Hepatocyte (in vitro differentiated cells): Measurements from ENCODE around the gene FSIP1. TPM values are rescaled to one million over a fixed set of nuclear protein-coding genes. Genes with fewer than 3 reads are reported as not detected.

Experiments
- DNase-seq: peaks from one replicate; pipeline ENCODE4 v3.0.0-alpha.2; 2016; ENCODE audit warnings: low spot score
- H2AFZ ChIP-seq: fragments of 200-600 bp; sonication (generic); 2 replicates; pipeline ENCODE4 v1.6.0; 2016; ENCODE audit warnings: antibody characterized with exemption, mild to moderate bottlenecking
- H3K27ac ChIP-seq: fragments of 200-600 bp; sonication (generic); 2 replicates; pipeline ENCODE4 v1.5.1; 2016; ENCODE audit warnings: mild to moderate bottlenecking
- H3K27me3 ChIP-seq: fragments of 200-600 bp; sonication (generic); 2 replicates; pipeline ENCODE4 v1.6.1; 2016
- H3K36me3 ChIP-seq: fragments of 200-600 bp; sonication (generic); replicated peaks from 2 replicates; pipeline ENCODE4 v1.5.1; 2016; ENCODE audit warnings: low read depth; ENCODE audit not compliant: insufficient read depth
- H3K4me1 ChIP-seq: fragments of 200-600 bp; sonication (generic); 2 replicates; pipeline ENCODE4 v1.5.1; 2016; ENCODE audit warnings: mild to moderate bottlenecking, moderate library complexity; ENCODE audit not compliant: insufficient read depth
- H3K4me2 ChIP-seq: fragments of 200-600 bp; sonication (generic); 2 replicates; pipeline ENCODE4 v1.6.0; 2016
- H3K4me3 ChIP-seq: fragments of 200-600 bp; sonication (generic); 2 replicates; pipeline ENCODE4 v1.5.1; 2016; ENCODE audit warnings: mild to moderate bottlenecking
- H3K79me2 ChIP-seq: fragments of 200-600 bp; sonication (generic); 2 replicates; pipeline ENCODE4 v1.6.0; 2017; ENCODE audit warnings: mild to moderate bottlenecking
- H3K9me2 ChIP-seq: fragments of 200-600 bp; sonication (generic); replicated peaks from 2 replicates; pipeline ENCODE4 v1.6.0; 2017; ENCODE audit warnings: mild to moderate bottlenecking; ENCODE audit not compliant: insufficient read depth
- H3K9me3 ChIP-seq: fragments of 200-600 bp; sonication (generic); 2 replicates; pipeline ENCODE4 v1.5.1; 2016; ENCODE audit warnings: low read depth, mild to moderate bottlenecking
- H4K20me1 ChIP-seq: fragments of 200-600 bp; sonication (generic); 2 replicates; pipeline ENCODE4 v1.6.0; 2016; ENCODE audit warnings: mild to moderate bottlenecking; ENCODE audit not compliant: insufficient read depth, poor library complexity, severe bottlenecking
- EZH2 ChIP-seq: fragments of 200-600 bp; sonication (generic); IDR thresholded peaks from 2 replicates; pipeline ENCODE4 v1.6.1; 2016; ENCODE audit warnings: antibody characterized with exemption, mild to moderate bottlenecking, borderline replicate concordance
- EZH2phosphoT487 ChIP-seq: fragments of 200-600 bp; sonication (generic); IDR thresholded peaks from one replicate; pipeline ENCODE4 v1.6.1; 2018; ENCODE audit warnings: antibody characterized with exemption, mild to moderate bottlenecking, low read depth, moderate library complexity; ENCODE audit not compliant: unreplicated experiment, severe bottlenecking
- WGBS: methylation state at CpG from one replicate; pipeline ENCODE4 v1.1.6; 2016; ENCODE audit warnings: low lambda C conversion rate; ENCODE audit errors: missing lambda C conversion rate; 5-methylcytosine and 5-hydroxymethylcytosine counted together
- polyA plus RNA-seq: library from polyadenylated mRNA; unstranded; fragments of >200 nt; fragmentation: Nextera tagmentation; extraction: Ambion mirVana; gene quantifications from 2 replicates; pipeline ENCODE4 v1.2.1, GENCODE V29; 2016
- total RNA-seq: library from RNA; depleted of rRNA; stranded (reverse); fragments of >200 nt; gene quantifications from 2 replicates; pipeline ENCODE4 v1.2.3, GENCODE V29; 2014
- TF ChIP-seq, protein P1 (sequence below): fragments of 200-600 bp; sonication (generic); IDR thresholded peaks from 2 replicates; pipeline ENCODE4 v1.5.1; 2016; ENCODE audit warnings: antibody characterized with exemption, mild to moderate bottlenecking; ENCODE audit not compliant: poor library complexity

Gene FSIP1
- total and polyA plus RNA-seq, 2 experiments from 2014 or later: 0.60 to 0.79 TPM

DNA sequence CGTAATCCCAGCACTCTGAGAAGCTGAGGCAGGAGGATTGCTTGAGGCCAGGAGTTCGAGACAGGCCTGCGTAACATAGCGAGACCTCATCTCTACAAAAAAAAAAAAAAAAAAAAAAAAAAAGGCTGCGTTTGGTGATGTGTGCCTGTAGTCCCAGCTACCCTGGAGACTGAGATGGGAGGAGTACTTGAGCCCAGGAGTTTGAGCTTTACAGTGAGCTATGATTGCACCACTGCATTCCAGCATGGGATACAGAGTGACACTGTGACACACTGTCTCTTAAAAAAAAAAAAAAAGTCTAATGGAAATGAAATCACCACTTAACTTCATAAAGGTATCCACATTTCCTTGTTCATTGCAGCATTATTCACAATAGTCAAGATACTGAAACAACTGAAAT, 136.2 kb downstream of the FSIP1 start:
- H3K27ac ChIP-seq: no peak overlapping the region
- H4K20me1 ChIP-seq: no peaks in the 10 kb centered on the region
- no peaks in the 10 kb centered on the region for H3K27me3 ChIP-seq
- H3K9me2 ChIP-seq: no peaks in the 10 kb centered on the region
- no peak for DNase-seq
- H2AFZ ChIP-seq: no peak overlapping the region
- no peak overlapping the region for H3K4me3 ChIP-seq
- H3K4me2 ChIP-seq: no peak overlapping the region
- no peaks in the 10 kb centered on the region for H3K4me1 ChIP-seq
- WGBS: 100% methylated on average over 5 of the region's 5 CpGs
- H3K36me3 ChIP-seq: no peaks in the 10 kb centered on the region
- no peaks in the 10 kb centered on the region for H3K9me3 ChIP-seq
- no peaks in the 10 kb centered on the region for H3K79me2 ChIP-seq
- TF ChIP-seq EZH2phosphoT487: no peak
- TF ChIP-seq, protein P1, sequence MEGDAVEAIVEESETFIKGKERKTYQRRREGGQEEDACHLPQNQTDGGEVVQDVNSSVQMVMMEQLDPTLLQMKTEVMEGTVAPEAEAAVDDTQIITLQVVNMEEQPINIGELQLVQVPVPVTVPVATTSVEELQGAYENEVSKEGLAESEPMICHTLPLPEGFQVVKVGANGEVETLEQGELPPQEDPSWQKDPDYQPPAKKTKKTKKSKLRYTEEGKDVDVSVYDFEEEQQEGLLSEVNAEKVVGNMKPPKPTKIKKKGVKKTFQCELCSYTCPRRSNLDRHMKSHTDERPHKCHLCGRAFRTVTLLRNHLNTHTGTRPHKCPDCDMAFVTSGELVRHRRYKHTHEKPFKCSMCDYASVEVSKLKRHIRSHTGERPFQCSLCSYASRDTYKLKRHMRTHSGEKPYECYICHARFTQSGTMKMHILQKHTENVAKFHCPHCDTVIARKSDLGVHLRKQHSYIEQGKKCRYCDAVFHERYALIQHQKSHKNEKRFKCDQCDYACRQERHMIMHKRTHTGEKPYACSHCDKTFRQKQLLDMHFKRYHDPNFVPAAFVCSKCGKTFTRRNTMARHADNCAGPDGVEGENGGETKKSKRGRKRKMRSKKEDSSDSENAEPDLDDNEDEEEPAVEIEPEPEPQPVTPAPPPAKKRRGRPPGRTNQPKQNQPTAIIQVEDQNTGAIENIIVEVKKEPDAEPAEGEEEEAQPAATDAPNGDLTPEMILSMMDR: no peak
- no peak for TF ChIP-seq EZH2

DNA sequence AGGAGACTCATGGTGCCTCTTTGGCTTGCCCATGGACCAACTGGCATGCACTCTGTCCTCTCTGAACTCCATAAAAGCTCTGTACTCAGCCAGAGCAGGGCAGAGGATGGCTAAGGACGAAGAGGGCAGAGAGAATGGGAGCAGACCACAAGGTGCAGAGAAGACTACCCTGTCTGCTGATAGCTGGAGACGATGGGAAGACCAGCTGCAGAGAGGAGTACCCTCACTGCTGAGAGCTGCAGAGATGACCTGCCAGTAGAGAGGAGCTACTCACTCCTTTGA, 136.7 kb downstream of the FSIP1 start:
- Histone ChIP-seq H3K4me2 (no peak overlapping the region), H3K79me2 (no peaks in the 10 kb centered on the region), H4K20me1 (no peaks in the 10 kb centered on the region), H3K4me1 (no peaks in the 10 kb centered on the region), H3K9me2 (no peaks in the 10 kb centered on the region), H3K9me3 (no peaks in the 10 kb centered on the region), H3K4me3 (no peak overlapping the region), H2AFZ (no peak overlapping the region), H3K36me3 (no peaks in the 10 kb centered on the region), H3K27ac (no peak overlapping the region), H3K27me3 (no peaks in the 10 kb centered on the region)
- WGBS: 97% methylated on average over 2 of the region's 2 CpGs
- TF ChIP-seq EZH2phosphoT487: no peak
- TF ChIP-seq EZH2: no peak
- TF ChIP-seq, protein P1: no peak
- DNase-seq: no peak

DNA sequence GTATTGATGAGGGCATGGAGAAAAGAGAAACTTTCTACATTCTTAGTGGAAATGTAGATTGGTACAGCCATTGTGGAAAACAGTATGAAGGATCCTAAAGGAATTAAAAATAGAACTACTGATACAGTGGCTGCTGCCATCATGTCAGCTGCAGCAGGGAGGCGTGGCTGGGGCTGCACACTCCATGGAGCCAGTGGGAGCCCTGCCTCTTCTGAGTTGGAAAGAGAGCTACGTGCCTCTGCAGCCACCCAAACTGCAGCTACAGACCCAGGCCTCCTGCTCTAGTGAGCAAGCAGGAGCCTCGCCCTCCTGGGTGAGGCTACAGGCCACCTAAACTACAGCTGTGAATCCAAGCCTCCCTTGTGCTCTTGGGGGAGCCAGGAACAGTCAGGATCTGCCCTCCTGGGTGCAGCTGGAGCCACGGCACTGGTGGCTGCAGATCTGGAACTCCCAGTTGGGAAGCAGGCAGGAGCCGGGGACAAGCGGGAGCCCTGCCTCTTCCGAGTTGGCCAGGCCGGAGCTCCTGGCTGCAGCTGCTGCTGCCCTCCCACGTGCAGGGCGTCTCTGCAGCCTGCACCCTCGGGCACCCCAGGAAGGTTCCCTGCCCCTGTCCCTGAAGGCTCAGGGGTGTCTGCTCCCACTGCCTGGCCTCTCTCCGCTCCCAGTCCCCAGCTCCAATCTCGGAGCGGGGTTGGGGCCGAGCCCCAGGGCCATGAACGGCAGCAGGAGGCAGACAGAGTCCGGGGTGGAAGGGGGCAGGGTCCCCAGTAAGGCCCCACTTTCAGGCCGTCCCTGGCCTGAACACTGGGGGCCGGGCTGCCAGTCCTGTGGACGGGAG, 137.3 kb downstream of the FSIP1 start:
- H2AFZ ChIP-seq: no peak overlapping the region
- WGBS: 95% methylated on average over 11 of the region's 20 CpGs

More for the DNA sequence above, 137.3 kb downstream of the FSIP1 start:
- Histone ChIP-seq H4K20me1 (no peaks in the 10 kb centered on the region), H3K4me1 (no peaks in the 10 kb centered on the region), H3K27ac (no peak overlapping the region), H3K79me2 (no peaks in the 10 kb centered on the region), H3K9me2 (no peaks in the 10 kb centered on the region), H3K9me3 (no peaks in the 10 kb centered on the region), H3K4me2 (no peak overlapping the region), H3K36me3 (no peaks in the 10 kb centered on the region), H3K4me3 (no peak overlapping the region), H3K27me3 (no peaks in the 10 kb centered on the region)
- no peak for DNase-seq
- TF ChIP-seq, protein P1: no peak
- no peak for TF ChIP-seq EZH2phosphoT487
- no peak for TF ChIP-seq EZH2
